MM.1S (cell line): ENCODE measurements around the gene TMEM115.

Source experiments
- CTCF ChIP-seq: fragments of 300-600 bp; sonication (generic); IDR thresholded peaks from 2 replicates; pipeline ENCODE4 v1.5.1; 2016; ENCODE audit warnings: antibody characterized with exemption, low read length, mixed read lengths
- EZH2 ChIP-seq: fragments of 300-600 bp; sonication (generic); optimal IDR thresholded peaks from 2 replicates; pipeline ENCODE3; 2017; ENCODE audit warnings: low read depth, mild to moderate bottlenecking, antibody characterized with exemption, low read length, mixed read lengths
- EZH2phosphoT487 ChIP-seq: fragments of 300-600 bp; sonication (generic); IDR thresholded peaks from 2 replicates; pipeline ENCODE4 v1.6.1; 2018; ENCODE audit warnings: antibody characterized with exemption, low read length

GRCh38 chr3:50330330-50330729 lies 29.0 kb downstream of the TMEM115 start:
- TF ChIP-seq CTCF (no peak), EZH2 (no peak), EZH2phosphoT487 (no peak)
